Measurements from ENCODE around the gene GIT2. TPM values are rescaled to one million over a fixed set of nuclear protein-coding genes. Genes with fewer than 3 reads are reported as not detected.

GIT2 gene
- total and polyA plus RNA-seq, 2 of the 13 experiments (the other 11 are each of a cell fraction or from before 2014, with no cell fraction given): 18.4 to 19.8 TPM

DNA sequence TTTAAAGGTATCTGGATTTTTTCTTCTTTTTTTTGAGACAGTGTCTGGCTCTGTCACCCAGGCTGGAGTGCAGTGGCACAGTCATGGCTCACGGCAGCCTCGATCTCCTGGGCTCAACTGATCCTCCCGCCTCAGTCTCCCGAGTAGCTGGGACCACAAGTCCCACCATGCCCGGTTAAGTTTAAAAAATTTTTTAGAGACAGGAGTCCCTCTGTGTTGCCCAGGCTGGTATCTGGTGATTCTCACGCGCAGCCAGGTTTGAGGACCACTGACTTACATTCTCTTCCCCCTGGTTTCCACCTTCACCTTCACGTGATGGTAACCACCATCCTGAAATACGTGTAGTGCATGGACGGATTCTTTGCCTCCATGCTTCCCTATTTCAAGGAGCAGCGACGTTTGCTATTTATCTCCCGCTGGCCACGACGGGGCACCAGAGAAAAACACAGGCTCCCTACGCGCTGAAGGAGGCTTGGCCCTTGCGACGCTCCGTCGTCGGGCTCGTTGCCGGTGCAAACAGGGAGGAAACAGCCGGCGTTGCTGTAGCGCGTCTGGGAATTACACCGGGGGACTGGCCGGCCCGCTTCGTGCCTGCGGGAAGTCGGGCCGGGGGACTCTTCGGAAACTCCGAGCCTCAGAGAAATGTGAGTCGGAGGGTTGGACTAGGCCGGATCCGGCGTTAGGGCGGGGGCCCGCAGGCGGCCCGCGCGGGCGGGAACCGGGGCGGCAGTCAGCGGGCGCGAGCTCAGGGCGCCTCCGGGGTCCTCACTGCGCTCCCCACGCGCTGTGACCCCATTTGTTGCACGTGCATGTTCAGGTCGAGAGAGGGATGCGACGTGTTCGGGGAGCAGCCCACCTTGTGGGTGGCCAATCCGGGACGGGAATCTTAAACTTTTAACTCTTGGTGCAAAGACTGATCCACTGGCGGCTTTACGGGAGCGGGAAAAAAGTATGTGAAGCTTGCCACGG, 96.1 kb downstream of the GIT2 start, which contains the start of gene TCHP (continued):
- TF ChIP-seq, protein P1, sequence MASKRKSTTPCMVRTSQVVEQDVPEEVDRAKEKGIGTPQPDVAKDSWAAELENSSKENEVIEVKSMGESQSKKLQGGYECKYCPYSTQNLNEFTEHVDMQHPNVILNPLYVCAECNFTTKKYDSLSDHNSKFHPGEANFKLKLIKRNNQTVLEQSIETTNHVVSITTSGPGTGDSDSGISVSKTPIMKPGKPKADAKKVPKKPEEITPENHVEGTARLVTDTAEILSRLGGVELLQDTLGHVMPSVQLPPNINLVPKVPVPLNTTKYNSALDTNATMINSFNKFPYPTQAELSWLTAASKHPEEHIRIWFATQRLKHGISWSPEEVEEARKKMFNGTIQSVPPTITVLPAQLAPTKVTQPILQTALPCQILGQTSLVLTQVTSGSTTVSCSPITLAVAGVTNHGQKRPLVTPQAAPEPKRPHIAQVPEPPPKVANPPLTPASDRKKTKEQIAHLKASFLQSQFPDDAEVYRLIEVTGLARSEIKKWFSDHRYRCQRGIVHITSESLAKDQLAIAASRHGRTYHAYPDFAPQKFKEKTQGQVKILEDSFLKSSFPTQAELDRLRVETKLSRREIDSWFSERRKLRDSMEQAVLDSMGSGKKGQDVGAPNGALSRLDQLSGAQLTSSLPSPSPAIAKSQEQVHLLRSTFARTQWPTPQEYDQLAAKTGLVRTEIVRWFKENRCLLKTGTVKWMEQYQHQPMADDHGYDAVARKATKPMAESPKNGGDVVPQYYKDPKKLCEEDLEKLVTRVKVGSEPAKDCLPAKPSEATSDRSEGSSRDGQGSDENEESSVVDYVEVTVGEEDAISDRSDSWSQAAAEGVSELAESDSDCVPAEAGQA (IDR thresholded peaks at IDR 0.05; ENCODE audit: low read depth): peak; percentile 66; the same call in 1 of the 2 replicates
- TF ChIP-seq, protein P1 (CRISPR knock-in tag; IDR thresholded peaks at IDR 0.05; ENCODE audit: borderline replicate concordance): no peak; the same call in 1 of the 2 replicates
- TF ChIP-seq NCOA2 (CRISPR knock-in tag; IDR thresholded peaks at IDR 0.05) (peak; percentile 37), ZNF660 (CRISPR knock-in tag; IDR thresholded peaks at IDR 0.05; ENCODE audit: borderline replicate concordance, low read depth) (no peak), HOXA9 (CRISPR knock-in tag; IDR thresholded peaks at IDR 0.05; ENCODE audit: borderline replicate concordance) (no peak), ZNF788 (CRISPR knock-in tag; IDR thresholded peaks at IDR 0.05; ENCODE audit: borderline replicate concordance) (peak; percentile 79; the same call in 1 of the 2 replicates), JUN (CRISPR knock-in tag; IDR thresholded peaks at IDR 0.05) (no peak), ZNF569 (CRISPR knock-in tag; IDR thresholded peaks at IDR 0.05; ENCODE audit: borderline replicate concordance) (peak; percentile 77; the same call in 1 of the 2 replicates), RBM39 (IDR thresholded peaks at IDR 0.05; ENCODE audit: low read depth, low read length, poor library complexity, severe bottlenecking) (peak; percentile 72), SKI (IDR thresholded peaks at IDR 0.05; ENCODE audit: partially characterized antibody) (peak; percentile 25), ZNF780A (CRISPR knock-in tag; IDR thresholded peaks at IDR 0.05) (0 out of 2 replicates have a peak, but pooled peaks have one; percentile 28), SUZ12 (IDR thresholded peaks at IDR 0.05; ENCODE audit: low read depth, low read length) (no peak), ZNF253 (CRISPR knock-in tag; IDR thresholded peaks at IDR 0.05; ENCODE audit: borderline replicate concordance) (no peak), MAFK (conservative IDR thresholded peaks at IDR 0.05 in 1 of 2, IDR thresholded peaks at IDR 0.05 in 1 of 2; ENCODE audit: low read length in 2 of 2) (no peak), RXRA (CRISPR knock-in tag; IDR thresholded peaks at IDR 0.05) (peak; percentile 62), RAD51 (IDR thresholded peaks at IDR 0.05; ENCODE audit: borderline replicate concordance) (no peak), FLYWCH1 (CRISPR knock-in tag; IDR thresholded peaks at IDR 0.05) (no peak), ZSCAN22 (CRISPR knock-in tag; IDR thresholded peaks at IDR 0.05) (no peak), GZF1 (CRISPR knock-in tag; IDR thresholded peaks at IDR 0.05) (0 out of 2 replicates have a peak, but pooled peaks have one; percentile 27), ZNF44 (CRISPR knock-in tag; IDR thresholded peaks at IDR 0.05) (no peak), GLI4 (CRISPR knock-in tag; IDR thresholded peaks at IDR 0.05; ENCODE audit: borderline replicate concordance) (peak; percentile 58; the same call in 1 of the 2 replicates)
- TF ChIP-seq, protein P2, sequence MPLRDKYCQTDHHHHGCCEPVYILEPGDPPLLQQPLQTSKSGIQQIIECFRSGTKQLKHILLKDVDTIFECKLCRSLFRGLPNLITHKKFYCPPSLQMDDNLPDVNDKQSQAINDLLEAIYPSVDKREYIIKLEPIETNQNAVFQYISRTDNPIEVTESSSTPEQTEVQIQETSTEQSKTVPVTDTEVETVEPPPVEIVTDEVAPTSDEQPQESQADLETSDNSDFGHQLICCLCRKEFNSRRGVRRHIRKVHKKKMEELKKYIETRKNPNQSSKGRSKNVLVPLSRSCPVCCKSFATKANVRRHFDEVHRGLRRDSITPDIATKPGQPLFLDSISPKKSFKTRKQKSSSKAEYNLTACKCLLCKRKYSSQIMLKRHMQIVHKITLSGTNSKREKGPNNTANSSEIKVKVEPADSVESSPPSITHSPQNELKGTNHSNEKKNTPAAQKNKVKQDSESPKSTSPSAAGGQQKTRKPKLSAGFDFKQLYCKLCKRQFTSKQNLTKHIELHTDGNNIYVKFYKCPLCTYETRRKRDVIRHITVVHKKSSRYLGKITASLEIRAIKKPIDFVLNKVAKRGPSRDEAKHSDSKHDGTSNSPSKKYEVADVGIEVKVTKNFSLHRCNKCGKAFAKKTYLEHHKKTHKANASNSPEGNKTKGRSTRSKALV (CRISPR knock-in tag; IDR thresholded peaks at IDR 0.05): peak; percentile 71; the same call in 1 of the 2 replicates

Measured in HepG2 (cell line).